Liver (tissue), 9 donors: ENCODE data around the gene SEMA4D. TPM values are rescaled to one million over a fixed set of nuclear protein-coding genes. Genes with fewer than 3 reads are reported as not detected.

ENCODE experiments used
- DNase-seq: peaks from one replicate; pipeline ENCODE4 v3.0.0-alpha.2; 2017; ENCODE audit warnings: low spot score
- H3K27ac ChIP-seq, 2 donors: one replicate each; pipeline ENCODE4 v1.7.0; 2013; ENCODE audit warnings: inconsistent platforms in 2 of 2, low read length in 2 of 2, control low read depth in 1 of 2, low read depth in 1 of 2, mild to moderate bottlenecking in 1 of 2
- H3K27me3 ChIP-seq, 4 donors: one replicate each; pipeline versions ENCODE4 v1.6.1 to v1.7.0; 2013; ENCODE audit warnings: low read length in 3 of 4, inconsistent platforms in 1 of 4, mild to moderate bottlenecking in 1 of 4, moderate library complexity in 1 of 4; ENCODE audit not compliant: control insufficient read depth in 4 of 4, insufficient read depth in 4 of 4
- H3K36me3 ChIP-seq, 4 donors: one replicate each; pipeline versions ENCODE4 v1.6.1 to v1.7.0; 2013; ENCODE audit warnings: low read length in 3 of 4, mild to moderate bottlenecking in 3 of 4, low read depth in 1 of 4, moderate library complexity in 1 of 4; ENCODE audit not compliant: control insufficient read depth in 4 of 4, insufficient read depth in 3 of 4
- H3K4me1 ChIP-seq, 4 donors: one replicate each; pipeline versions ENCODE4 v1.6.1 to v1.7.0; 2013; ENCODE audit warnings: low read length in 3 of 4, mild to moderate bottlenecking in 3 of 4, moderate library complexity in 1 of 4; ENCODE audit not compliant: control insufficient read depth in 4 of 4, insufficient read depth in 4 of 4
- H3K4me3 ChIP-seq, 3 donors: one replicate each; pipeline versions ENCODE4 v1.6.1 to v1.7.0; 2013; ENCODE audit warnings: low read length in 3 of 3, control low read depth in 1 of 3, low read depth in 1 of 3, mild to moderate bottlenecking in 1 of 3
- H3K9ac ChIP-seq, 2 donors: one replicate each; pipeline ENCODE4 v1.7.0; 2013; ENCODE audit warnings: low read length in 2 of 2, mild to moderate bottlenecking in 2 of 2, moderate library complexity in 2 of 2, control low read depth in 1 of 2, low read depth in 1 of 2
- H3K9me3 ChIP-seq, 4 donors: one replicate each; pipeline versions ENCODE4 v1.6.1 to v1.7.0; 2013; ENCODE audit warnings: low read length in 3 of 4; ENCODE audit not compliant: control insufficient read depth in 4 of 4
- FOXA1 ChIP-seq: IDR thresholded peaks from 2 replicates; pipeline ENCODE4 v1.6.1; 2016; ENCODE audit warnings: antibody characterized with exemption
- FOXA2 ChIP-seq: IDR thresholded peaks from 2 replicates; pipeline ENCODE4 v1.6.1; 2016; ENCODE audit warnings: antibody characterized with exemption
- HNF4A ChIP-seq, 2 donors: conservative IDR thresholded peaks; 2 replicates each; pipeline ENCODE4 v1.6.1; 2016; ENCODE audit warnings: antibody characterized with exemption in 2 of 2, mild to moderate bottlenecking in 2 of 2
- HNF4G ChIP-seq: IDR thresholded peaks from 2 replicates; pipeline ENCODE4 v1.6.1; 2016; ENCODE audit warnings: antibody characterized with exemption
- JUND ChIP-seq, 2 donors: IDR thresholded peaks; 2 replicates each; pipeline ENCODE4 v1.6.1; 2016; ENCODE audit warnings: antibody characterized with exemption in 2 of 2
- RAD21 ChIP-seq, 2 donors: IDR thresholded peaks; 2 replicates each; pipeline ENCODE4 v1.6.1; 2016; ENCODE audit warnings: antibody characterized with exemption in 2 of 2, mild to moderate bottlenecking in 2 of 2
- RXRA ChIP-seq, 2 donors: IDR thresholded peaks; 2 replicates each; pipeline ENCODE4 v1.6.1; 2017 to 2018; ENCODE audit warnings: antibody characterized with exemption in 2 of 2, mild to moderate bottlenecking in 1 of 2
- SP1 ChIP-seq: IDR thresholded peaks from 2 replicates; pipeline ENCODE4 v1.6.1; 2018; ENCODE audit warnings: antibody characterized with exemption, mild to moderate bottlenecking
- WGBS: extraction: QIAGEN DNeasy Blood & Tissue Kit; methylation state at CpG from one replicate; pipeline ENCODE4 v1.1.7; 2013; 5-methylcytosine and 5-hydroxymethylcytosine counted together
- polyA plus RNA-seq, 2 donors: library from polyadenylated mRNA; stranded (reverse) in 1 of 2; unstranded in 1 of 2; fragments of 200-250 nt in 1 of 2; fragments of >200 nt in 1 of 2; fragmentation: Nextera tagmentation in 1 of 2; extraction: Ambion mirVana in 1 of 2; gene quantifications; one replicate each; pipeline versions ENCODE4 v1.2.1 to v1.2.3, GENCODE V29; 2013 to 2015
- total RNA-seq, 2 donors: library from RNA; depleted of rRNA; stranded (reverse); fragments of >200 nt; gene quantifications; one replicate each; pipeline ENCODE4 v1.2.3, GENCODE V29; 2014
- TF ChIP-seq, protein P1 (sequence below): fragments of 150-350 bp; IDR thresholded peaks from 2 replicates; pipeline ENCODE4 v1.5.1; 2017; ENCODE audit warnings: improper control_type of control experiment, low read depth, low read length; ENCODE audit not compliant: missing input control
- TF ChIP-seq, protein P2 (sequence below): IDR thresholded peaks from 2 replicates; pipeline ENCODE4 v1.6.1; 2016; ENCODE audit warnings: antibody characterized with exemption, mild to moderate bottlenecking
- TF ChIP-seq, protein P3 (sequence below): IDR thresholded peaks from 2 replicates; pipeline ENCODE4 v1.6.1; 2016; ENCODE audit warnings: antibody characterized with exemption
- donor health status: healthy.
- donor health status: healthy.
- donor health status: healthy.
- donor health status: healthy.
- donor health status: healthy.

Gene SEMA4D
- total and polyA plus RNA-seq, 4 donors, result 1.4 to 12.0 (median 4.1) TPM

GRCh38 chr9:89400403-89401116 is 97.4 kb downstream of the SEMA4D start:
- TF ChIP-seq JUND (IDR thresholded peaks at IDR 0.05), result no peak
- TF ChIP-seq HNF4G, result no peak
- no peak for TF ChIP-seq FOXA2
- TF ChIP-seq RXRA (IDR thresholded peaks at IDR 0.05), result no peak
- TF ChIP-seq RAD21 (IDR thresholded peaks at IDR 0.05), result no peak
- TF ChIP-seq, protein P1, sequence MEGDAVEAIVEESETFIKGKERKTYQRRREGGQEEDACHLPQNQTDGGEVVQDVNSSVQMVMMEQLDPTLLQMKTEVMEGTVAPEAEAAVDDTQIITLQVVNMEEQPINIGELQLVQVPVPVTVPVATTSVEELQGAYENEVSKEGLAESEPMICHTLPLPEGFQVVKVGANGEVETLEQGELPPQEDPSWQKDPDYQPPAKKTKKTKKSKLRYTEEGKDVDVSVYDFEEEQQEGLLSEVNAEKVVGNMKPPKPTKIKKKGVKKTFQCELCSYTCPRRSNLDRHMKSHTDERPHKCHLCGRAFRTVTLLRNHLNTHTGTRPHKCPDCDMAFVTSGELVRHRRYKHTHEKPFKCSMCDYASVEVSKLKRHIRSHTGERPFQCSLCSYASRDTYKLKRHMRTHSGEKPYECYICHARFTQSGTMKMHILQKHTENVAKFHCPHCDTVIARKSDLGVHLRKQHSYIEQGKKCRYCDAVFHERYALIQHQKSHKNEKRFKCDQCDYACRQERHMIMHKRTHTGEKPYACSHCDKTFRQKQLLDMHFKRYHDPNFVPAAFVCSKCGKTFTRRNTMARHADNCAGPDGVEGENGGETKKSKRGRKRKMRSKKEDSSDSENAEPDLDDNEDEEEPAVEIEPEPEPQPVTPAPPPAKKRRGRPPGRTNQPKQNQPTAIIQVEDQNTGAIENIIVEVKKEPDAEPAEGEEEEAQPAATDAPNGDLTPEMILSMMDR, result no peak
- no peak for TF ChIP-seq SP1
- Histone ChIP-seq H3K9ac (no peak overlapping the region), H3K27ac (peak overlapping the region in 1 of 2 donors; percentile 18)

DNA sequence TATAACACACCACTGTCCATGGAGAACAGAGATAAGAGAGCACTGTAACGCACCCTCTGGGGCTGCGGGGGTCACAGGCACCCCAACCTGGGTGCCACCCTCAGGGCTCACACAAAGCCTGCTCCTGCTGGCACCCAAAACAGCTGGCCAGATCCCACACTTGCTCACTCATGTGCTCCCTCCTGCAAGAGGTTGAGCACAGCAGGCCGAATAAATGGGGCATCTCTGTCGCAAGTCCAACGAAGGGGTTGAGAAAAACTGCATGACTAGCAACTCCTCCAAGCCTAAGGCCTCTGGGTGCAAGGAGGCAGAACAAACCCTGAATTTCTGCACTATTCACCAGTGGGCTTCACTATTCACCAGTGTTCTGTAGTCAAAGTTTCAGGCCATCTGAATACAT is 99.3 kb downstream of the SEMA4D start:
- 89% methylated on average over 5 of the region's 5 CpGs for WGBS
- no peak for DNase-seq
- no peaks in the 10 kb centered on the region for H3K27me3 ChIP-seq
- peaks cover 0 to 6% (median 2%) of the 10 kb centered on the region in 4 donors for H3K36me3 ChIP-seq
- no peak overlapping the region for H3K27ac ChIP-seq
- no peak overlapping the region for H3K9ac ChIP-seq
- H3K4me1 ChIP-seq, result no peaks in the 10 kb centered on the region
- TF ChIP-seq HNF4A (conservative IDR thresholded peaks at IDR 0.05) (no peak), FOXA1 (no peak), HNF4G (no peak), RXRA (IDR thresholded peaks at IDR 0.05) (no peak), JUND (IDR thresholded peaks at IDR 0.05) (no peak)
- TF ChIP-seq, protein P2, sequence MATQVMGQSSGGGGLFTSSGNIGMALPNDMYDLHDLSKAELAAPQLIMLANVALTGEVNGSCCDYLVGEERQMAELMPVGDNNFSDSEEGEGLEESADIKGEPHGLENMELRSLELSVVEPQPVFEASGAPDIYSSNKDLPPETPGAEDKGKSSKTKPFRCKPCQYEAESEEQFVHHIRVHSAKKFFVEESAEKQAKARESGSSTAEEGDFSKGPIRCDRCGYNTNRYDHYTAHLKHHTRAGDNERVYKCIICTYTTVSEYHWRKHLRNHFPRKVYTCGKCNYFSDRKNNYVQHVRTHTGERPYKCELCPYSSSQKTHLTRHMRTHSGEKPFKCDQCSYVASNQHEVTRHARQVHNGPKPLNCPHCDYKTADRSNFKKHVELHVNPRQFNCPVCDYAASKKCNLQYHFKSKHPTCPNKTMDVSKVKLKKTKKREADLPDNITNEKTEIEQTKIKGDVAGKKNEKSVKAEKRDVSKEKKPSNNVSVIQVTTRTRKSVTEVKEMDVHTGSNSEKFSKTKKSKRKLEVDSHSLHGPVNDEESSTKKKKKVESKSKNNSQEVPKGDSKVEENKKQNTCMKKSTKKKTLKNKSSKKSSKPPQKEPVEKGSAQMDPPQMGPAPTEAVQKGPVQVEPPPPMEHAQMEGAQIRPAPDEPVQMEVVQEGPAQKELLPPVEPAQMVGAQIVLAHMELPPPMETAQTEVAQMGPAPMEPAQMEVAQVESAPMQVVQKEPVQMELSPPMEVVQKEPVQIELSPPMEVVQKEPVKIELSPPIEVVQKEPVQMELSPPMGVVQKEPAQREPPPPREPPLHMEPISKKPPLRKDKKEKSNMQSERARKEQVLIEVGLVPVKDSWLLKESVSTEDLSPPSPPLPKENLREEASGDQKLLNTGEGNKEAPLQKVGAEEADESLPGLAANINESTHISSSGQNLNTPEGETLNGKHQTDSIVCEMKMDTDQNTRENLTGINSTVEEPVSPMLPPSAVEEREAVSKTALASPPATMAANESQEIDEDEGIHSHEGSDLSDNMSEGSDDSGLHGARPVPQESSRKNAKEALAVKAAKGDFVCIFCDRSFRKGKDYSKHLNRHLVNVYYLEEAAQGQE, result no peak
- TF ChIP-seq, protein P3, sequence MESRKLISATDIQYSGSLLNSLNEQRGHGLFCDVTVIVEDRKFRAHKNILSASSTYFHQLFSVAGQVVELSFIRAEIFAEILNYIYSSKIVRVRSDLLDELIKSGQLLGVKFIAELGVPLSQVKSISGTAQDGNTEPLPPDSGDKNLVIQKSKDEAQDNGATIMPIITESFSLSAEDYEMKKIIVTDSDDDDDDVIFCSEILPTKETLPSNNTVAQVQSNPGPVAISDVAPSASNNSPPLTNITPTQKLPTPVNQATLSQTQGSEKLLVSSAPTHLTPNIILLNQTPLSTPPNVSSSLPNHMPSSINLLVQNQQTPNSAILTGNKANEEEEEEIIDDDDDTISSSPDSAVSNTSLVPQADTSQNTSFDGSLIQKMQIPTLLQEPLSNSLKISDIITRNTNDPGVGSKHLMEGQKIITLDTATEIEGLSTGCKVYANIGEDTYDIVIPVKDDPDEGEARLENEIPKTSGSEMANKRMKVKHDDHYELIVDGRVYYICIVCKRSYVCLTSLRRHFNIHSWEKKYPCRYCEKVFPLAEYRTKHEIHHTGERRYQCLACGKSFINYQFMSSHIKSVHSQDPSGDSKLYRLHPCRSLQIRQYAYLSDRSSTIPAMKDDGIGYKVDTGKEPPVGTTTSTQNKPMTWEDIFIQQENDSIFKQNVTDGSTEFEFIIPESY, result no peak
- TF ChIP-seq, protein P1, result no peak
- no peak overlapping the region for H3K4me3 ChIP-seq
- no peaks in the 10 kb centered on the region for H3K9me3 ChIP-seq

More at GRCh38 chr9:89400403-89401116, 97.4 kb downstream of the SEMA4D start:
- H3K27me3 ChIP-seq, result no peaks in the 10 kb centered on the region
- H3K4me3 ChIP-seq, result no peak overlapping the region
- DNase-seq, result no peak
- 84% methylated on average over 12 of the region's 12 CpGs for WGBS
- no peaks in the 10 kb centered on the region for H3K9me3 ChIP-seq
- no peaks in the 10 kb centered on the region for H3K4me1 ChIP-seq
- H3K36me3 ChIP-seq, result peaks cover 0 to 6% (median 2%) of the 10 kb centered on the region in 4 donors
